Vagina (tissue), 2 donors: ENCODE measurements around the gene SOWAHA. TPM values are rescaled to one million over a fixed set of nuclear protein-coding genes. Genes with fewer than 3 reads are reported as not detected.
A peak's percentile ranks its signal among the peaks of the same experiment; 100 is the strongest.

Experiments
- DNase-seq, 2 donors: peaks; one replicate each; pipeline ENCODE4 v3.0.0-alpha.2; 2017; ENCODE audit errors: extremely low spot score in 2 of 2
- H3K27ac ChIP-seq: fragments of 200-600 bp; sonication (generic); one replicate; pipeline ENCODE4 v1.5.1; 2019
- H3K27me3 ChIP-seq: fragments of 200-600 bp; sonication (generic); one replicate; pipeline ENCODE4 v1.5.1; 2019
- H3K36me3 ChIP-seq, 2 donors: fragments of 200-600 bp; sonication (generic); one replicate each; pipeline ENCODE4 v1.5.1; 2017 to 2019
- H3K4me1 ChIP-seq: fragments of 200-600 bp; sonication (generic); one replicate; pipeline ENCODE4 v1.5.1; 2019
- H3K4me3 ChIP-seq, 2 donors: fragments of 200-600 bp; sonication (generic); 1 replicate in 1 of 2; 2 replicates in 1 of 2; pipeline ENCODE4 v1.5.1; 2016 to 2019
- H3K9me3 ChIP-seq: fragments of 200-600 bp; sonication (generic); one replicate; pipeline ENCODE4 v1.5.1; 2019
- POLR2A ChIP-seq, 2 donors: fragments of 450-650 bp; IDR thresholded peaks; one replicate each; pipeline ENCODE4 v1.6.1; 2017; ENCODE audit warnings: antibody characterized with exemption in 2 of 2, mild to moderate bottlenecking in 2 of 2, moderate library complexity in 2 of 2
- POLR2AphosphoS5 ChIP-seq, 2 donors: sonication (generic); formaldehyde crosslinking; IDR thresholded peaks; one replicate each; pipeline ENCODE4 v1.9.0; 2017; ENCODE audit warnings: antibody characterized with exemption in 2 of 2, mild to moderate bottlenecking in 2 of 2, low read depth in 1 of 2; ENCODE audit not compliant: insufficient read depth in 1 of 2
- intact Hi-C: fragments of 100-400 bp; cut with DNase I; formaldehyde crosslinking; loops from one replicate; pipeline ENCODE4 v1.15.1; 2023
- total RNA-seq: library from RNA; depleted of rRNA; stranded (reverse); fragments of >200 nt; gene quantifications from one replicate; pipeline ENCODE4 v1.2.3, GENCODE V29; 2016
- TF ChIP-seq, protein P1 (sequence below), 3 experiments: fragments of 450-650 bp in 2 of 3; fragments of 200-600 bp in 1 of 3; sonication (generic) in 1 of 3; IDR thresholded peaks; one replicate each; pipeline ENCODE4 v1.5.1; 2017 to 2019; ENCODE audit warnings: antibody characterized with exemption in 3 of 3, mild to moderate bottlenecking in 2 of 3, moderate library complexity in 2 of 3

The SOWAHA gene
- total RNA-seq, 1 donor from 2014 or later, result not detected

DNA sequence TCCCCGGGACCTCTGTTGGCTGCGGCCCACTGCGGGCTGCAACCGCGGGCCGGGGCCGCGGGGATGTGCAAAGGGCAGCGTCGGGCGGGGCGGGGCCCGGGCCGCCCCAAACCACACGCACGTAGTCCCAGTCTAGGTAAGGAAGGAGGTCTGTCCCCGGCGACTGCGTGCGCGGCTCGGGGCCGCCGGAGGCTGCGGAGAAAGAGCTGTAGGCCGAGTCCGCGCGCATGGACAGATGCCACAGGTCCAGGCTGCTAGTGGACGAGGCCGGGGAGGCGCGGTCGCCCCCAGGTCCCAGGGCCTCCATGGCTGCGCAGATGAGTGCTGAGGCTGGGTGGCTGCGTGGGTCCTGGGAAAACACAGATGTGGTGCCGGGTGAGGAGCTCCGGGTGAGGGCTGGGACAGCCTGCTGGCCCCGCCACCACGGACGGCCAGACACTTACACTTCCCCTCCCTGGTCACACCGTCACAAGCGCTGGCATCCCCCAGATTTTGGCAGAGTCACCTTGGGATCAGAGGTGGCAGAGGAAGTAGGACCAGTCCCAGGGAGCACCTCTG, 12.8 kb downstream of the SOWAHA start:
- no peak overlapping the region for H3K27ac ChIP-seq
- no peaks in the 10 kb centered on the region for H3K9me3 ChIP-seq
- DNase-seq, result no peak
- H3K4me3 ChIP-seq, result peak overlapping the region in 1 of 2 donors; percentile 6
- H3K4me1 ChIP-seq, result peaks cover 25% of the 10 kb centered on the region
- intact Hi-C loops, result loop anchor here (5.0 kb wide), 1 partner anchor 41 kb away; the partner anchor contains the start of genes GDF9 and UQCRQ
- H3K27me3 ChIP-seq, result no peaks in the 10 kb centered on the region
- no peaks in the 10 kb centered on the region for H3K36me3 ChIP-seq
- no peak for TF ChIP-seq POLR2AphosphoS5 (IDR thresholded peaks at IDR 0.05; ENCODE audit: insufficient read depth in 1 of 2, low read depth in 1 of 2)

DNA sequence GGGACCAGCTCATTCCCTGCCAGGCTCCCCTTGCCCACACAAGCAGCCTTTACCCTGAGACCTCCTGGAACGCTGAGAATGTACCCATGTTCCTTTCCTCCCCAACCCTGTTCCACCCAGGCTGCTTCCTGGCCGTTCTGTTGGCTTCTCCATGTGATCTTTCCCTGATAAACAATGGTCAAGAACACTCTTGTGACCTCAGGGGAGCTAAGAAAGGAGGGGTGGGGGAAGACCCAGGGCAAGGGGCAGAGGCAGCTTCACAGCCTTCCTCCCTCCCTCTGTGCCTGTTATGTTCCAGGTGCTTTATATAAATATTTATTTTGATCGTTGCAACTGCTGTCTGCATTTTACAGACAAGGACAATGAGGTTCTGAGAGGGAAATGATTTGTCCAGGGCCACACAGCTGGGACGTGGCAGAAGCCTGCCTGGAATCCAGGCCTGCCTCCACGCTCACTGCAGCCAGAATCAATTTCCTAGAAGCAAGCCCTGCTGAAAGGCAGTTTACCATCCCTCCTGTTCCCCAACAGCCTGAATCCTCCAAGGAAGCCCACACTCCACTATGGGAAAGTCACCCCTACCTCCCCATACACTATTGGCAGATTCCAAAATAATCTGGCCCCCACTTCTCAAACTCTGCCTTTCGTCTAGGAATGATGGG, 13.5 kb downstream of the SOWAHA start:
- H3K36me3 ChIP-seq, result no peaks in the 10 kb centered on the region
- no peak for DNase-seq
- H3K4me1 ChIP-seq, result peaks cover 25% of the 10 kb centered on the region
- no peak for TF ChIP-seq POLR2A (IDR thresholded peaks at IDR 0.05)
- no peak for TF ChIP-seq POLR2AphosphoS5 (IDR thresholded peaks at IDR 0.05; ENCODE audit: insufficient read depth in 1 of 2, low read depth in 1 of 2)
- TF ChIP-seq, protein P1, sequence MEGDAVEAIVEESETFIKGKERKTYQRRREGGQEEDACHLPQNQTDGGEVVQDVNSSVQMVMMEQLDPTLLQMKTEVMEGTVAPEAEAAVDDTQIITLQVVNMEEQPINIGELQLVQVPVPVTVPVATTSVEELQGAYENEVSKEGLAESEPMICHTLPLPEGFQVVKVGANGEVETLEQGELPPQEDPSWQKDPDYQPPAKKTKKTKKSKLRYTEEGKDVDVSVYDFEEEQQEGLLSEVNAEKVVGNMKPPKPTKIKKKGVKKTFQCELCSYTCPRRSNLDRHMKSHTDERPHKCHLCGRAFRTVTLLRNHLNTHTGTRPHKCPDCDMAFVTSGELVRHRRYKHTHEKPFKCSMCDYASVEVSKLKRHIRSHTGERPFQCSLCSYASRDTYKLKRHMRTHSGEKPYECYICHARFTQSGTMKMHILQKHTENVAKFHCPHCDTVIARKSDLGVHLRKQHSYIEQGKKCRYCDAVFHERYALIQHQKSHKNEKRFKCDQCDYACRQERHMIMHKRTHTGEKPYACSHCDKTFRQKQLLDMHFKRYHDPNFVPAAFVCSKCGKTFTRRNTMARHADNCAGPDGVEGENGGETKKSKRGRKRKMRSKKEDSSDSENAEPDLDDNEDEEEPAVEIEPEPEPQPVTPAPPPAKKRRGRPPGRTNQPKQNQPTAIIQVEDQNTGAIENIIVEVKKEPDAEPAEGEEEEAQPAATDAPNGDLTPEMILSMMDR (IDR thresholded peaks at IDR 0.05), result no peak
- H3K27ac ChIP-seq, result no peak overlapping the region
- no peak overlapping the region for H3K4me3 ChIP-seq
- H3K27me3 ChIP-seq, result no peaks in the 10 kb centered on the region
- intact Hi-C loops, result loop anchor here (5.0 kb wide), 1 partner anchor 41 kb away; the partner anchor contains the start of genes GDF9 and UQCRQ
- no peaks in the 10 kb centered on the region for H3K9me3 ChIP-seq

DNA sequence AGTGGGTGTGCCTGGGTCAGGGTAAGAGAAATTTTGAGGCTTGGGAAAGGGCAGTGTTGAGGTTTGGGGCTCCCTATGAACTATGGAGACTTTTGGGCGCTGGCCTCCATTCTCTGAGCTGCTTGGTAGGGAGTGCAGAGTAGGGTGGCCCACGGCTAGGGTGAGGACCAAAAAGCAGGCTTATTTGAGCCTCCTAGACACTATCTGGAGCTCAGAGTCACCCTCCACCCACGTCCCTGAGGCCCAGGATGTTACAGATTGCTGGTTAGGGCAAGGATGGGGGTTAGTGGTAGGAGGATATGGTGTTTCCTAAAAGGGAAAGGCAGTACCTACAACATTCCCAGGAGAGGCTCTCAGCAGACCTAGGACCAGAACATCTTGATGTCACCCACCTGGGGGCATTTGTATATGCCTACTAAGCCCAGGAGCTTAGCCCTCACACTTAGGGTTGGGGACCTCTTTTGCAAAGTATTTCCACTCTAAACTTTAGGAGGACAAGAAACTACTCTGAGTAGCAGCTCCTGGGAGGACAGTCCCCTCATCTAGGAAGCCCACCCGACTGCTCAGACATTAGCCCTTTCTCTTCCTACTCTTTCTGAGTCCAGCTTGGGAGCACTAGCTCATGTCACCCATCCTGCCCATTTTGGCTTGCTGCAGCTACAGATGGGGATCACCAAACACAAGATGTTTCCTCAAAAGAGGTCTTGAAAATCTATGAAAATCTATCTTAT, 15.0 kb downstream of the SOWAHA start:
- Histone ChIP-seq H3K4me1 (peaks cover 20% of the 10 kb centered on the region), H3K9me3 (no peaks in the 10 kb centered on the region), H3K27me3 (no peaks in the 10 kb centered on the region), H3K36me3 (no peaks in the 10 kb centered on the region), H3K27ac (no peak overlapping the region), H3K4me3 (no peak overlapping the region)
- DNase-seq, result no peak
- intact Hi-C loops, result loop anchor here (5.0 kb wide), 1 partner anchor 39 kb away; the partner anchor contains the start of genes GDF9 and UQCRQ
- no peak for TF ChIP-seq POLR2AphosphoS5 (IDR thresholded peaks at IDR 0.05; ENCODE audit: insufficient read depth in 1 of 2, low read depth in 1 of 2)
- no peak for TF ChIP-seq POLR2A (IDR thresholded peaks at IDR 0.05)
- TF ChIP-seq, protein P1 (IDR thresholded peaks at IDR 0.05), result no peak

DNA sequence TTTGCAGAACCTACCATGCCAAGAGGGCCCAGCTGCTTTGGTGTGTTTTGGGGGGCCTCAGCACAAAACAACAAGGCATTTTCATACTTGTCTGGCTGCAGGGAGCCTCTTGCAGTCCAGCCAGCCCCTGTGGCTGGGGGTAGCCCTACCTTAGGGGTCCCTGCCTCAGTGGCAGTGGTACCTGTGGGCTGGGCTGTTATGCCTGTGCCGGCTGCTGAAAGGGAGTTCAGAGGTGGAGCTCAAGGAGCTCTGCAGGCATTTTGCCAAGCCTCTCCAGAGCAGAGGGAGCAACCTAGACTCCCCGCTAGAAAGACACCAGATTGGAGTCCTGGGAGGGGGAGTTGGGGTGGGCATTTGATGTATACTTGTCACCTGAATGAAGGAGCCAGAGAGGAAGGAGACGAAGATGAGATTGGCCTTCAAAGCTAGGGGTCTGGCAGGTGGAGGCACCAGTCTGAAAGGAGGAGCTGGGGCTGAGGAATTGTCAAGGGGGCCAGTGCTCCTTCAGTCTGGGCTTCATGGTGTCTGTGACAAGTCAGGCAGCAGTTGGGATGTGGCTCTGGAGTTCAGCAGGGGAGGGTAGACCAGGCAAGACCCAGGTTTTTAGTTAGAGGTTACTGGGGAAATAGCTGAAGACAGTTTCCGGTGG, 15.9 kb downstream of the SOWAHA start:
- Histone ChIP-seq H3K27me3 (no peaks in the 10 kb centered on the region), H3K36me3 (no peaks in the 10 kb centered on the region), H3K27ac (peak overlapping the region; percentile 79), H3K4me3 (peak overlapping the region; percentile 59 to 70), H3K4me1 (peaks cover 15% of the 10 kb centered on the region), H3K9me3 (no peaks in the 10 kb centered on the region)
- intact Hi-C loops, result loop anchor here (5.0 kb wide), 1 partner anchor 38 kb away; the partner anchor contains the start of genes GDF9 and UQCRQ
- DNase-seq, result no peak
- no peak for TF ChIP-seq POLR2AphosphoS5 (IDR thresholded peaks at IDR 0.05; ENCODE audit: insufficient read depth in 1 of 2, low read depth in 1 of 2)
- TF ChIP-seq, protein P1 (IDR thresholded peaks at IDR 0.05), result no peak
- TF ChIP-seq POLR2A (IDR thresholded peaks at IDR 0.05), result no peak
